Fibroblast of the aortic adventitia (primary cell): ENCODE data around the gene TCEAL9. TPM values are rescaled to one million over a fixed set of nuclear protein-coding genes. Genes with fewer than 3 reads are reported as not detected.
"Not testable (repeated sequence)": the region's sequence is repeated elsewhere in the genome, so short reads cannot be mapped to it uniquely, and the experiment has no call there.

Source experiments
- DNase-seq: peaks from one replicate; pipeline ENCODE4 v3.0.0-alpha.2; 2010; ENCODE audit warnings: low read depth
- H3K4me3 ChIP-seq: 2 replicates; pipeline ENCODE4 v1.5.1; 2011; ENCODE audit warnings: low read depth, mild to moderate bottlenecking, control low read depth, low read length, moderate library complexity
- CTCF ChIP-seq: IDR thresholded peaks from 2 replicates; pipeline ENCODE4 v1.5.1; 2011; ENCODE audit warnings: mild to moderate bottlenecking, low read length, control low read depth, inconsistent platforms; ENCODE audit not compliant: insufficient read depth
- total RNA-seq: library from RNA; depleted of rRNA; stranded (reverse); fragments of >200 nt; gene quantifications from 2 replicates; pipeline ENCODE4 v1.2.3, GENCODE V29; 2012; ENCODE audit warnings: low replicate concordance

TCEAL9 gene
- total RNA-seq, 1 donor: 225 TPM

GRCh38 chrX:103338663-103339062 is 17.6 kb upstream of the TCEAL9 start:
- DNase-seq: no peak
- TF ChIP-seq CTCF: no peak
- no peak overlapping the region for H3K4me3 ChIP-seq

GRCh38 chrX:103343105-103343504 is 13.2 kb upstream of the TCEAL9 start:
- H3K4me3 ChIP-seq: no peak overlapping the region
- peak; percentile 75 for TF ChIP-seq CTCF
- peak; percentile 71 for DNase-seq

GRCh38 chrX:103344606-103345005 is 11.7 kb upstream of the TCEAL9 start:
- TF ChIP-seq CTCF: no peak
- H3K4me3 ChIP-seq: no peak overlapping the region
- DNase-seq: no peak

GRCh38 chrX:103347682-103348397 is 8.5 kb upstream of the TCEAL9 start:
- H3K4me3 ChIP-seq: no peak overlapping the region
- DNase-seq: no peak
- TF ChIP-seq CTCF: no peak

GRCh38 chrX:103356858-103357257 is 552 bp downstream of the TCEAL9 start:
- no peak for DNase-seq
- peak overlapping the region; percentile 71 for H3K4me3 ChIP-seq
- TF ChIP-seq CTCF: no peak

GRCh38 chrX:103357871-103358270 is 1.6 kb downstream of the TCEAL9 start:
- DNase-seq: no peak
- TF ChIP-seq CTCF: no peak

GRCh38 chrX:103359605-103360004 is 3.3 kb downstream of the TCEAL9 start:
- not testable (repeated sequence) for H3K4me3 ChIP-seq, DNase-seq

More at GRCh38 chrX:103357871-103358270, 1.6 kb downstream of the TCEAL9 start:
- H3K4me3 ChIP-seq: peak overlapping the region; percentile 71
